ENCODE results near the gene GLI1. TPM values are rescaled to one million over a fixed set of nuclear protein-coding genes. Genes with fewer than 3 reads are reported as not detected.
"Not testable (repeated sequence)": the region's sequence is repeated elsewhere in the genome, so short reads cannot be mapped to it uniquely, and the experiment has no call there.

Gene GLI1
- total RNA-seq, 1 experiment from 2014 or later, result 6.4 TPM

DNA sequence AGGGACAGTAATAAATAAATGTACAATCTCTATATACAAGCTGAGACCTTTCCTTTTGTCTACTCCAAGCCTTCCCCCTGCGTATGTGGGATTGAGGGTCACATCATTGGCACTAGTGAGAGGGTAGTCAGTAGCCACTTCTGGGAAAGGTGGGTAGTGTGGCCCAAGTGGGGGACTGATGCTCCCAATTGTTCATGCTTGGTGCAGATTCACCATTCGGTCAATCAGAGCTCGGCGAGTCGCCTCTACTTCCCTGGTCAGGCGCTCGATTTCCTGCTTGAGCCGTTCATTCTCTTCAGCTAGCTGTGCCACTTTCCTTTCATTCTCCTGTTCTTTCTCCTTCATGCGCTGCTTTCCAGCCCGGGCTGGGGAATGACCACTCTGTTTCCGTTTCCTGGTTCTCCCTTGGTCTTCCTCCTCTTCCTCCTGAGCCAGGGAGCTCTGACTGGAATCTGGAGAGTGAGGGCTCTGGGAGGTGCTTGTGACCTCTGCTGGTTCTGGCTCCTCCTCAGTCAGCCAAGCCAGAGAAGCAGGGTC, 57.1 kb downstream of the GLI1 start:
- no peaks in the 10 kb centered on the region for H3K27me3 ChIP-seq (ENCODE audit: insufficient read depth, low read length)
- ChIA-PET CTCF (no interaction called here), RAD21 (ENCODE audit: low non-redundant PET in 1 of 2, low total read pairs in 2 of 2, uncharacterized antibody in 2 of 2, unreplicated experiment in 2 of 2) (interaction anchor here in 1 of 2 experiments (0.5 kb wide), 1 partner anchor 73 kb away, joined by 6 read pairs; no protein-coding TSS in a partner anchor)

DNA sequence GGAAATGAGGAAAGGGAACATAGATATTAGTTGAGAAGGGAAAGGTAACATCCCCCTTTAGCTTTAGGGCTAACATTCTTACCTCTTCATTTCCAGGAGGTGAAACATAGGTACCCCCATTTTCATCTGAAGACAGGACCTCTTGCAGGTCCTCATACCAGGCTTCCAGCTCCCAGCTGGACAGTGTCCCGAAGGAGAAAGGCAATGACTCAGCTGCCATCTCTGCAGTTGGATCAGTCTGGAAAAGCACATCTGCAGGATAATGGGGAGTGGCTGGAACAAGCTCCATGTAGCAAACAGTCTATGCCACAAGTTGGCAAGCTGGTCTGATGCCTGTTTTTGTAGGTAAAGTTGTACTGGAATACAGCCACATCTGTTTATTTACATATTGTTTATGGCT, 57.6 kb downstream of the GLI1 start:
- ChIA-PET CTCF (no interaction called here), POLR2A (interaction anchor here (0.6 to 1.6 kb wide), 5 partner anchors 12 to 30 kb away, joined by 3 to 6 read pairs (median 4); no protein-coding TSS in a partner anchor), RAD21 (ENCODE audit: low non-redundant PET in 1 of 2, low total read pairs in 2 of 2, uncharacterized antibody in 2 of 2, unreplicated experiment in 2 of 2) (interaction anchor here in 1 of 2 experiments (0.5 kb wide), 1 partner anchor 73 kb away, joined by 6 read pairs; no protein-coding TSS in a partner anchor)
- no peak overlapping the region for H2AFZ ChIP-seq (ENCODE audit: low read depth, low read length, poor library complexity, severe bottlenecking)
- H3K9ac ChIP-seq (ENCODE audit: low read length), result no peak overlapping the region
- ATAC-seq (no peak), DNase-seq (ENCODE audit: low read depth, low spot score) (no peak)
- TF ChIP-seq POLR2AphosphoS5 (IDR thresholded peaks at IDR 0.05; ENCODE audit: low read depth, low read length) (peak; percentile 19), EZH2 (IDR thresholded peaks at IDR 0.05) (no peak)
- H3K4me1 ChIP-seq (ENCODE audit: control insufficient read depth in 1 of 2, insufficient read depth in 2 of 2, low read length in 2 of 2), result peaks cover 15 to 36% of the 10 kb centered on the region in 2 experiments
- peaks cover 45% of the 10 kb centered on the region for H3K79me2 ChIP-seq (ENCODE audit: insufficient read depth, low read length)
- no peaks in the 10 kb centered on the region for H3K9me2 ChIP-seq (ENCODE audit: insufficient read depth)
- peak overlapping the region; percentile 45 for H3K27ac ChIP-seq (ENCODE audit: low read depth, low read length)
- H3K36me3 ChIP-seq (ENCODE audit: control insufficient read depth in 1 of 2, insufficient read depth in 2 of 2, low read length in 2 of 2), result peaks cover 38 to 51% of the 10 kb centered on the region in 2 experiments; a peak in 3 of 4 replicates
- peaks cover 7% of the 10 kb centered on the region; the same call in 1 of the 2 replicates for H4K20me1 ChIP-seq (ENCODE audit: insufficient read depth)
- H3K27me3 ChIP-seq (ENCODE audit: insufficient read depth, low read length), result no peaks in the 10 kb centered on the region
- intact Hi-C loops (cut with micrococcal nuclease), result no loop called here
- no peak overlapping the region for H3K4me3 ChIP-seq (replicated peaks in 1 of 2; ENCODE audit: low read depth in 1 of 2, low read length in 2 of 2)
- H3K9me3 ChIP-seq (ENCODE audit: control insufficient read depth in 1 of 2, insufficient read depth in 1 of 2, low read depth in 1 of 2, low read length in 2 of 2), result no peaks in the 10 kb centered on the region
- no peak overlapping the region for H3K4me2 ChIP-seq (ENCODE audit: low read length)
- no TSS peak for BruUV-seq (replicated peaks)

More for the DNA sequence above, 57.1 kb downstream of the GLI1 start:
- no peaks in the 10 kb centered on the region for H3K9me3 ChIP-seq (ENCODE audit: control insufficient read depth in 1 of 2, insufficient read depth in 1 of 2, low read depth in 1 of 2, low read length in 2 of 2)
- H3K9me2 ChIP-seq (ENCODE audit: insufficient read depth), result no peaks in the 10 kb centered on the region
- peaks cover 45% of the 10 kb centered on the region for H3K79me2 ChIP-seq (ENCODE audit: insufficient read depth, low read length)
- DNase-seq (ENCODE audit: low read depth, low spot score) (no peak), ATAC-seq (no peak)
- no peak overlapping the region for H3K9ac ChIP-seq (ENCODE audit: low read length)
- peak overlapping the region; percentile 45 for H3K27ac ChIP-seq (ENCODE audit: low read depth, low read length)
- H3K36me3 ChIP-seq (ENCODE audit: control insufficient read depth in 1 of 2, insufficient read depth in 2 of 2, low read length in 2 of 2), result peaks cover 43 to 56% of the 10 kb centered on the region in 2 experiments; a peak in 3 of 4 replicates
- no peak overlapping the region for H3K4me3 ChIP-seq (replicated peaks in 1 of 2; ENCODE audit: low read depth in 1 of 2, low read length in 2 of 2)
- H3K4me1 ChIP-seq (ENCODE audit: control insufficient read depth in 1 of 2, insufficient read depth in 2 of 2, low read length in 2 of 2), result peaks cover 13 to 31% of the 10 kb centered on the region in 2 experiments
- H2AFZ ChIP-seq (ENCODE audit: low read depth, low read length, poor library complexity, severe bottlenecking), result no peak overlapping the region
- intact Hi-C loops (cut with micrococcal nuclease), result no loop called here
- TF ChIP-seq ELF1 (IDR thresholded peaks at IDR 0.05; ENCODE audit: borderline replicate concordance, low read depth) (no peak), POLR2AphosphoS5 (IDR thresholded peaks at IDR 0.05; ENCODE audit: low read depth, low read length) (peak; percentile 80; the same call in 1 of the 2 replicates)
- H3K4me2 ChIP-seq (ENCODE audit: low read length), result no peak overlapping the region
- BruUV-seq (replicated peaks), result no TSS peak
- POLR2A ChIA-PET, result interaction anchor here (0.6 to 1.6 kb wide), 5 partner anchors 11 to 30 kb away, joined by 3 to 6 read pairs (median 4); no protein-coding TSS in a partner anchor
- peaks cover 7% of the 10 kb centered on the region; the same call in 1 of the 2 replicates for H4K20me1 ChIP-seq (ENCODE audit: insufficient read depth)

DNA sequence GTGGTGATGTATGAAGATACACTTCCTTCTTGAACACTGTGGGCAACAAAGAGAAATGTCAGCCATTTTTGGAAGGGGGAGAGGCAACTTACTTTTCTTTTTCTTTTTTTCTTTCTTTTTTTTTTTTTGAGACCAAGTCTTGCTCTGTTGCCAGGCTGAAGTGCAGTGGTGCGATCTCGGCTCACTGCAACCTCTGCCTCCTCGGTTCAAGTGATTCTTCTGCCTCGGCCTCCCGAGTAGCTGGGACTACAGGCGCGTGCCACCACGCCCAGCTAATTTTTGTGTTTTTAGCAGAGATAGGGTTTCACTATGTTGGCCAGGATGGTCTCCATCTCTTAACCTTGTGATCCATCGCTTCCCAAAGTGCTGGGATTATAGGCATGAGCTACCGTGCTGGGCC, 58.1 kb downstream of the GLI1 start:
- H3K4me3 ChIP-seq (replicated peaks in 1 of 2; ENCODE audit: low read depth in 1 of 2, low read length in 2 of 2); H4K20me1 ChIP-seq (ENCODE audit: insufficient read depth); DNase-seq (ENCODE audit: low read depth, low spot score); H2AFZ ChIP-seq (ENCODE audit: low read depth, low read length, poor library complexity, severe bottlenecking); CTCF ChIA-PET; H3K9ac ChIP-seq (ENCODE audit: low read length); intact Hi-C loops (cut with micrococcal nuclease); H3K9me2 ChIP-seq (ENCODE audit: insufficient read depth); H3K9me3 ChIP-seq (ENCODE audit: control insufficient read depth in 1 of 2, insufficient read depth in 1 of 2, low read depth in 1 of 2, low read length in 2 of 2); H3K27ac ChIP-seq (ENCODE audit: low read depth, low read length); ATAC-seq; H3K4me2 ChIP-seq (ENCODE audit: low read length); H3K27me3 ChIP-seq (ENCODE audit: insufficient read depth, low read length); RAD21 ChIA-PET (ENCODE audit: low non-redundant PET in 1 of 2, low total read pairs in 2 of 2, uncharacterized antibody in 2 of 2, unreplicated experiment in 2 of 2); BruUV-seq (replicated peaks): not testable (repeated sequence)
- POLR2A ChIA-PET, result interaction anchor here (1.1 to 1.6 kb wide), 2 partner anchors 12 to 29 kb away, joined by 3 to 4 read pairs; no protein-coding TSS in a partner anchor
- Histone ChIP-seq H3K36me3 (ENCODE audit: control insufficient read depth in 1 of 2, insufficient read depth in 2 of 2, low read length in 2 of 2) (peaks cover 34 to 46% of the 10 kb centered on the region in 2 experiments; a peak in 3 of 4 replicates), H3K79me2 (ENCODE audit: insufficient read depth, low read length) (peaks cover 45% of the 10 kb centered on the region), H3K4me1 (ENCODE audit: control insufficient read depth in 1 of 2, insufficient read depth in 2 of 2, low read length in 2 of 2) (peaks cover 15 to 38% of the 10 kb centered on the region in 2 experiments)

All from HCT116 (cell line).